Measurements from ENCODE around the gene RBFOX2.

RBFOX2 gene

GRCh38 chr22:35967046-35967397 is 61.6 kb downstream of the RBFOX2 start:
- H3K4me1 ChIP-seq (ENCODE audit: insufficient read depth, low read length, severe bottlenecking) = peaks cover 10% of the 10 kb centered on the region
- H3K4me2 ChIP-seq (ENCODE audit: low read length) = no peak overlapping the region
- H4K20me1 ChIP-seq (ENCODE audit: insufficient read depth, low read length) = no peaks in the 10 kb centered on the region
- H3K9ac ChIP-seq (ENCODE audit: low read length) = no peak overlapping the region
- H3K27me3 ChIP-seq (ENCODE audit: insufficient read depth, low read length) = no peaks in the 10 kb centered on the region
- H3K9me2 ChIP-seq (ENCODE audit: low read depth, low read length) = no peaks in the 10 kb centered on the region
- H3K79me2 ChIP-seq (ENCODE audit: insufficient read depth, low read length) = no peaks in the 10 kb centered on the region
- no peaks in the 10 kb centered on the region for H3F3A ChIP-seq (ENCODE audit: insufficient read depth, low read length)
- H3K9me3 ChIP-seq (ENCODE audit: low read length) = no peaks in the 10 kb centered on the region
- no peak overlapping the region for H3K4me3 ChIP-seq (ENCODE audit: low read depth, low read length, poor library complexity, severe bottlenecking)
- H2AFZ ChIP-seq (ENCODE audit: low read length) = no peak overlapping the region
- no peaks in the 10 kb centered on the region for H3K36me3 ChIP-seq (ENCODE audit: insufficient read depth, low read length)
- no peak overlapping the region for H3K27ac ChIP-seq (ENCODE audit: low read depth, low read length, poor library complexity, severe bottlenecking)
- TF ChIP-seq EZH2 (IDR thresholded peaks at IDR 0.05; ENCODE audit: borderline replicate concordance, low read length) (no peak), CTCF (IDR thresholded peaks at IDR 0.05; ENCODE audit: low read length) (no peak)

GRCh38 chr22:35966314-35967045 is 62.1 kb downstream of the RBFOX2 start:
- H3K27me3 ChIP-seq (ENCODE audit: insufficient read depth, low read length) = no peaks in the 10 kb centered on the region
- no peaks in the 10 kb centered on the region for H3K79me2 ChIP-seq (ENCODE audit: insufficient read depth, low read length)
- H3K9me2 ChIP-seq (ENCODE audit: low read depth, low read length) = no peaks in the 10 kb centered on the region
- H3K27ac ChIP-seq (ENCODE audit: low read depth, low read length, poor library complexity, severe bottlenecking) = no peak overlapping the region
- H4K20me1 ChIP-seq (ENCODE audit: insufficient read depth, low read length) = no peaks in the 10 kb centered on the region
- no peaks in the 10 kb centered on the region for H3K9me3 ChIP-seq (ENCODE audit: low read length)
- H3K36me3 ChIP-seq (ENCODE audit: insufficient read depth, low read length) = no peaks in the 10 kb centered on the region
- H3K4me2 ChIP-seq (ENCODE audit: low read length) = no peak overlapping the region
- TF ChIP-seq EZH2 (IDR thresholded peaks at IDR 0.05; ENCODE audit: borderline replicate concordance, low read length) (no peak), CTCF (IDR thresholded peaks at IDR 0.05; ENCODE audit: low read length) (no peak)
- no peaks in the 10 kb centered on the region for H3F3A ChIP-seq (ENCODE audit: insufficient read depth, low read length)
- H3K4me3 ChIP-seq (ENCODE audit: low read depth, low read length, poor library complexity, severe bottlenecking) = no peak overlapping the region
- peaks cover 5% of the 10 kb centered on the region for H3K4me1 ChIP-seq (ENCODE audit: insufficient read depth, low read length, severe bottlenecking)
- no peak overlapping the region for H3K9ac ChIP-seq (ENCODE audit: low read length)
- no peak overlapping the region for H2AFZ ChIP-seq (ENCODE audit: low read length)

GRCh38 chr22:35963237-35963810 is 65.3 kb downstream of the RBFOX2 start:
- no peak for TF ChIP-seq EZH2 (IDR thresholded peaks at IDR 0.05; ENCODE audit: borderline replicate concordance, low read length)
- no peak for TF ChIP-seq CTCF (IDR thresholded peaks at IDR 0.05; ENCODE audit: low read length)

More at GRCh38 chr22:35963237-35963810, 65.3 kb downstream of the RBFOX2 start:
- Histone ChIP-seq H2AFZ (ENCODE audit: low read length) (no peak overlapping the region), H3K27me3 (ENCODE audit: insufficient read depth, low read length) (no peaks in the 10 kb centered on the region), H3K4me2 (ENCODE audit: low read length) (no peak overlapping the region), H3K9ac (ENCODE audit: low read length) (no peak overlapping the region), H3K9me3 (ENCODE audit: low read length) (no peaks in the 10 kb centered on the region), H3F3A (ENCODE audit: insufficient read depth, low read length) (no peaks in the 10 kb centered on the region), H4K20me1 (ENCODE audit: insufficient read depth, low read length) (no peaks in the 10 kb centered on the region), H3K9me2 (ENCODE audit: low read depth, low read length) (no peaks in the 10 kb centered on the region), H3K4me3 (ENCODE audit: low read depth, low read length, poor library complexity, severe bottlenecking) (no peak overlapping the region), H3K36me3 (ENCODE audit: insufficient read depth, low read length) (no peaks in the 10 kb centered on the region), H3K79me2 (ENCODE audit: insufficient read depth, low read length) (no peaks in the 10 kb centered on the region), H3K4me1 (ENCODE audit: insufficient read depth, low read length, severe bottlenecking) (no peaks in the 10 kb centered on the region), H3K27ac (ENCODE audit: low read depth, low read length, poor library complexity, severe bottlenecking) (no peak overlapping the region)

Measured in OCI-LY1 (cell line).